Left renal cortex interstitium (tissue), 4 donors: ENCODE results near the gene LIPM. TPM values are rescaled to one million over a fixed set of nuclear protein-coding genes. Genes with fewer than 3 reads are reported as not detected.

Source experiments
- polyA plus RNA-seq, 4 donors: library from polyadenylated mRNA; unstranded; fragments of 120-200 nt; gene quantifications; one replicate each; pipeline ENCODE4 v1.2.1, GENCODE V29; 2013; ENCODE audit not compliant: insufficient read length in 4 of 4

The LIPM gene
- polyA plus RNA-seq, 4 donors: 0.13 TPM; not detected in 3

Other genes starting within 250 kb of the LIPM start
- 10 to 100 TPM; 14.5 to 21.2 (median 15.8) TPM for gene RNLS, start 219.4 kb upstream of the LIPM start, polyA plus RNA-seq
- under 1 TPM; 0.17 to 0.31 (median 0.25) TPM for gene LIPJ, start 216.0 kb upstream of the LIPM start, polyA plus RNA-seq
- gene LIPF, start 138.3 kb upstream of the LIPM start, polyA plus RNA-seq: under 1 TPM; 0.11 to 0.47 (median 0.43) TPM
- not detected for gene LIPK, start 96.5 kb upstream of the LIPM start, polyA plus RNA-seq
- gene LIPN, start 42.7 kb upstream of the LIPM start, polyA plus RNA-seq: not detected
- gene ANKRD22, start 49.1 kb downstream of the LIPM start, polyA plus RNA-seq: under 1 TPM; 0.25 to 0.49 (median 0.46) TPM
- gene STAMBPL1, start 77.5 kb downstream of the LIPM start, polyA plus RNA-seq: 1 to 10 TPM; 1.9 to 2.3 (median 2.2) TPM
- gene ACTA2, start 150.0 kb downstream of the LIPM start, polyA plus RNA-seq: 100 to 1,000 TPM; 165 to 197 (median 178) TPM
- gene FAS, start 188.1 kb downstream of the LIPM start, polyA plus RNA-seq: 10 to 100 TPM; 10.0 to 12.7 (median 11.3) TPM